HG03460 (cell line): ENCODE results near the gene ANKRD35.

ENCODE experiments used
- ATAC-seq: cut with Tn5 transposase; IDR thresholded peaks from one replicate; pipeline ENCODE4 v1.9.1; 2021; ENCODE audit not compliant: unreplicated experiment

ANKRD35 gene

GRCh38 chr1:145897969-145898368 is 12.3 kb upstream of the ANKRD35 start:
- ATAC-seq, result no peak

- no peak for ATAC-seq
Observed at GRCh38 chr1:145895471-145895870, 9.8 kb upstream of the ANKRD35 start.

GRCh38 chr1:145893306-145894055 is 7.8 kb upstream of the ANKRD35 start:
- ATAC-seq, result no peak

- no peak for ATAC-seq
Observed at GRCh38 chr1:145892486-145893087, 6.9 kb upstream of the ANKRD35 start.

GRCh38 chr1:145891587-145892485 is 6.2 kb upstream of the ANKRD35 start:
- no peak for ATAC-seq

GRCh38 chr1:145891143-145891542 is 5.5 kb upstream of the ANKRD35 start:
- no peak for ATAC-seq

- ATAC-seq, result no peak
Observed at GRCh38 chr1:145889722-145890121, 4.1 kb upstream of the ANKRD35 start.

- ATAC-seq, result no peak
Observed at GRCh38 chr1:145887631-145888030, 2.0 kb upstream of the ANKRD35 start.

- ATAC-seq, result no peak
Observed at GRCh38 chr1:145886816-145887215, 1.1 kb upstream of the ANKRD35 start.

- ATAC-seq, result no peak
Observed at GRCh38 chr1:145886390-145886789, 724 bp upstream of the ANKRD35 start.

- no peak for ATAC-seq
Observed at GRCh38 chr1:145884675-145885074, 991 bp downstream of the ANKRD35 start.

GRCh38 chr1:145879775-145880174 is 5.9 kb downstream of the ANKRD35 start:
- no peak for ATAC-seq

GRCh38 chr1:145878724-145879123 is 6.9 kb downstream of the ANKRD35 start:
- no peak for ATAC-seq

GRCh38 chr1:145877923-145878486 is 7.7 kb downstream of the ANKRD35 start:
- ATAC-seq, result no peak

- ATAC-seq, result no peak
Observed at GRCh38 chr1:145874646-145875045, 11.0 kb downstream of the ANKRD35 start.

GRCh38 chr1:145871994-145872924 is 13.4 kb downstream of the ANKRD35 start:
- no peak for ATAC-seq

GRCh38 chr1:145868232-145868631 is 17.4 kb downstream of the ANKRD35 start:
- no peak for ATAC-seq

GRCh38 chr1:145863282-145864018 is 22.2 kb downstream of the ANKRD35 start:
- no peak for ATAC-seq

- peak; percentile 69 for ATAC-seq
Observed at GRCh38 chr1:145859491-145860023, 26.1 kb downstream of the ANKRD35 start.
